Right renal cortex interstitium (tissue), 3 donors: ENCODE measurements around the gene ZP1. TPM values are rescaled to one million over a fixed set of nuclear protein-coding genes. Genes with fewer than 3 reads are reported as not detected.

Source experiments
- DNase-seq, 3 donors: peaks; one replicate each; pipeline ENCODE4 v3.0.0-alpha.2; 2013; ENCODE audit warnings: low read depth in 3 of 3, low spot score in 2 of 3
- polyA plus RNA-seq, 3 donors: library from polyadenylated mRNA; unstranded; fragments of 120-200 nt; gene quantifications; one replicate each; pipeline ENCODE4 v1.2.1, GENCODE V29; 2013; ENCODE audit not compliant: insufficient read length in 3 of 3

Gene ZP1
- polyA plus RNA-seq, 3 donors, result not detected

- DNase-seq, result no peak
Observed at GRCh38 chr11:60858731-60859464, 8.4 kb upstream of the ZP1 start.

- no peak for DNase-seq
Observed at GRCh38 chr11:60859616-60860250, 7.6 kb upstream of the ZP1 start.

- DNase-seq, result no peak
Observed at GRCh38 chr11:60860943-60861342, 6.4 kb upstream of the ZP1 start.

- no peak for DNase-seq
Observed at GRCh38 chr11:60862171-60862570, 5.2 kb upstream of the ZP1 start.

- DNase-seq, result no peak
Observed at GRCh38 chr11:60863550-60864521, 3.5 kb upstream of the ZP1 start.

- DNase-seq, result no peak
Observed at GRCh38 chr11:60864856-60865513, 2.4 kb upstream of the ZP1 start.

GRCh38 chr11:60867871-60868681 is 734 bp downstream of the ZP1 start:
- DNase-seq, result no peak

- DNase-seq, result no peak
Observed at GRCh38 chr11:60868682-60869450, 1.5 kb downstream of the ZP1 start.

- no peak for DNase-seq
Observed at GRCh38 chr11:60869451-60869825, 2.1 kb downstream of the ZP1 start.

GRCh38 chr11:60870276-60870675 is 2.9 kb downstream of the ZP1 start:
- no peak for DNase-seq

- DNase-seq, result no peak
Observed at GRCh38 chr11:60870733-60871377, 3.5 kb downstream of the ZP1 start.

- no peak for DNase-seq
Observed at GRCh38 chr11:60871378-60872061, 4.2 kb downstream of the ZP1 start.

- no peak for DNase-seq
Observed at GRCh38 chr11:60872124-60872960, 5.0 kb downstream of the ZP1 start.

- DNase-seq, result no peak
Observed at GRCh38 chr11:60872961-60873524, 5.7 kb downstream of the ZP1 start.

GRCh38 chr11:60873533-60873932 is 6.2 kb downstream of the ZP1 start:
- DNase-seq, result no peak

GRCh38 chr11:60874421-60875365 is 7.4 kb downstream of the ZP1 start:
- no peak for DNase-seq
